BE2C (cell line): ENCODE measurements around the gene MCMBP.

Experiments
- DNase-seq: peaks from one replicate; pipeline ENCODE4 v3.0.0-alpha.2; 2020
- H3K27me3 ChIP-seq: fragments of 250-450 bp; sonication (Bioruptor Pico); 2 replicates; pipeline ENCODE4 v1.5.1; 2020; ENCODE audit warnings: mild to moderate bottlenecking
- H3K36me3 ChIP-seq: fragments of 250-450 bp; sonication (Bioruptor Pico); 2 replicates; pipeline ENCODE4 v1.5.1; 2020; ENCODE audit warnings: mild to moderate bottlenecking
- H3K4me1 ChIP-seq: fragments of 250-450 bp; sonication (Bioruptor Pico); 2 replicates; pipeline ENCODE4 v1.5.1; 2020
- H3K4me3 ChIP-seq: 2 replicates; pipeline ENCODE4 v1.5.1; 2011; ENCODE audit warnings: low read depth, low read length
- H3K9me3 ChIP-seq: fragments of 250-450 bp; sonication (Bioruptor Pico); 2 replicates; pipeline ENCODE4 v1.5.1; 2020
- TF ChIP-seq, protein P1 (sequence below): IDR thresholded peaks from 2 replicates; pipeline ENCODE4 v1.5.1; 2012; ENCODE audit warnings: mild to moderate bottlenecking, low read depth, low read length

The MCMBP gene

GRCh38 chr10:119831656-119832055, 41.0 kb downstream of the MCMBP start:
- peaks cover 77% of the 10 kb centered on the region for H3K36me3 ChIP-seq
- no peaks in the 10 kb centered on the region for H3K4me1 ChIP-seq
- no peak for DNase-seq
- TF ChIP-seq, protein P1, sequence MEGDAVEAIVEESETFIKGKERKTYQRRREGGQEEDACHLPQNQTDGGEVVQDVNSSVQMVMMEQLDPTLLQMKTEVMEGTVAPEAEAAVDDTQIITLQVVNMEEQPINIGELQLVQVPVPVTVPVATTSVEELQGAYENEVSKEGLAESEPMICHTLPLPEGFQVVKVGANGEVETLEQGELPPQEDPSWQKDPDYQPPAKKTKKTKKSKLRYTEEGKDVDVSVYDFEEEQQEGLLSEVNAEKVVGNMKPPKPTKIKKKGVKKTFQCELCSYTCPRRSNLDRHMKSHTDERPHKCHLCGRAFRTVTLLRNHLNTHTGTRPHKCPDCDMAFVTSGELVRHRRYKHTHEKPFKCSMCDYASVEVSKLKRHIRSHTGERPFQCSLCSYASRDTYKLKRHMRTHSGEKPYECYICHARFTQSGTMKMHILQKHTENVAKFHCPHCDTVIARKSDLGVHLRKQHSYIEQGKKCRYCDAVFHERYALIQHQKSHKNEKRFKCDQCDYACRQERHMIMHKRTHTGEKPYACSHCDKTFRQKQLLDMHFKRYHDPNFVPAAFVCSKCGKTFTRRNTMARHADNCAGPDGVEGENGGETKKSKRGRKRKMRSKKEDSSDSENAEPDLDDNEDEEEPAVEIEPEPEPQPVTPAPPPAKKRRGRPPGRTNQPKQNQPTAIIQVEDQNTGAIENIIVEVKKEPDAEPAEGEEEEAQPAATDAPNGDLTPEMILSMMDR, result no peak
- H3K4me3 ChIP-seq, result no peak overlapping the region
- H3K27me3 ChIP-seq, result no peaks in the 10 kb centered on the region
- no peaks in the 10 kb centered on the region for H3K9me3 ChIP-seq

DNA sequence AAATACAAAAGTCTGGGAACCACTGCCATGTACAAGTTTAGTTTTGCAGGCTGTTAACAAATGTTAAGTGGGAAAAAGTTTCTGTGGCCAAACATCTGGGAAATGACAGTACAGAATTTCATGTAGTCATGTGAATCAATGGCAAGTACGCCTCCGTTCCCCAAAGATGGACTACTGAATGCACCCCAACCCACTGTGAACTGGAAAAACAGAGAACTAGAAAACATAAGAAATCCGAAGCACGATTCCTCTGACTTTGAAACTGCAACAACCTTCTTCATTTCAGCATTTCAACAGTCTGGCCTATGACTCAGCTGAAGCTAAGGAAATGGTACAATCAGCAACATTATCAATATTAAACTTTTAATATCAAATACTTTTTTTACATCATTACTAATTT, 41.8 kb downstream of the MCMBP start:
- Histone ChIP-seq H3K4me1 (no peaks in the 10 kb centered on the region), H3K27me3 (no peaks in the 10 kb centered on the region), H3K9me3 (no peaks in the 10 kb centered on the region), H3K4me3 (no peak overlapping the region), H3K36me3 (peaks cover 70% of the 10 kb centered on the region)
- no peak for DNase-seq
- TF ChIP-seq, protein P1, result no peak

DNA sequence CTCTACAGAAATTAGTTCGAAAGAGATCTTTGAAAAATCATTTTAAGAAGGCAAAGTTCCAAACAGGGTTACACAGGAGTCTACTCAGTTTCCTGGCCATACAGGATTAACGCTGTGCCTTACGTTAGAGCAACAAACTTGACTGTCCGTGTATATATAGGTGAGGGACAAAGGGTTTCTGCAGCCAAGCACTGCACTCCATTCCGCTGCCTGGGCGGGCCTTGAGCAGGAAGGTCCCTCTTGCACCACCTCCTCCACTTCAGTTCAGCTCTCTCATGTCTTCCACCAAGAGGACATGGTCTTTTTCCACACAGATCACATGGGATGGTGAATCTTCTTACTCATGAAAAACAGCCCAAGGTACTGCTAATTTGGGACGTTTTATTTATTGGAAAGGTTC, 43.2 kb downstream of the MCMBP start:
- TF ChIP-seq, protein P1, result no peak
- Histone ChIP-seq H3K4me3 (no peak overlapping the region), H3K9me3 (no peaks in the 10 kb centered on the region), H3K36me3 (peaks cover 61% of the 10 kb centered on the region), H3K4me1 (no peaks in the 10 kb centered on the region), H3K27me3 (no peaks in the 10 kb centered on the region)
- DNase-seq, result no peak

DNA sequence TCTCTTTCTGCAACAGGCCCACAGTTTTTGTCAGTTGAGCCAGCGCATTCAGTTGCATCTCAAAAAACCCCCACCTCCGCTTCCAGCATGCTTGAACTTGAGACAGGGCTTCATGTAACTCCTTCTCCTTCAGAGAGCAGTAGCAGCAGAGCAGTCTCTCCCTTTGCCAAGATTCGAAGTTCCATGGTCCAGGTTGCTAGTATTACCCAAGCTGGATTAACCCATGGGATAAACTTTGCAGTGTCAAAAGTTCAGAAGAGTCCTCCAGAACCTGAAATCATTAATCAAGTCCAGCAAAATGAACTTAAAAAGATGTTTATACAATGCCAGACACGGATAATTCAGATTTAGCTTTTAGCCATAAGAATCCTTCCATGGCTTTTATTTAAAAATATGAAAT, 45.2 kb downstream of the MCMBP start:
- H3K27me3 ChIP-seq, result no peaks in the 10 kb centered on the region
- H3K4me1 ChIP-seq, result no peaks in the 10 kb centered on the region
- peaks cover 48% of the 10 kb centered on the region for H3K36me3 ChIP-seq
- no peak for DNase-seq
- no peak overlapping the region for H3K4me3 ChIP-seq
- TF ChIP-seq, protein P1, result no peak
- H3K9me3 ChIP-seq, result no peaks in the 10 kb centered on the region

DNA sequence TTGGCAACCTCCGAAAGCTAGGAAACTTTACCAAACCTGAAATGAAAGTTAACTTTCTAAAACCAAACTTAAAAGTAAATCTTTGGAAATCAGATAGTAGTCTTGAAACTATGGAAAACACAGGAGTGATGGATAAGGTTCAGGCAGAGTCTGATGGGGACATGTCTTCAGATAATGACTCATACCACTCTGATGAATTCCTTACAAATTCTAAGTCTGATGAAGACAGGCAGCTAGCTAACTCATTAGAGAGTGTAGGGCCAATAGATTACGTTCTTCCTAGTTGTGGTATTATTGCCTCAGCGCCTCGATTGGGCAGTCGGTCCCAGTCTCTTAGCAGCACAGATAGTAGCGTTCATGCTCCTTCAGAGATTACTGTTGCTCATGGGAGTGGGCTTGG, 45.9 kb downstream of the MCMBP start:
- H3K27me3 ChIP-seq, result no peaks in the 10 kb centered on the region
- TF ChIP-seq, protein P1, result no peak
- H3K4me1 ChIP-seq, result no peaks in the 10 kb centered on the region
- H3K9me3 ChIP-seq, result no peaks in the 10 kb centered on the region
- H3K4me3 ChIP-seq, result no peak overlapping the region
- peaks cover 41% of the 10 kb centered on the region for H3K36me3 ChIP-seq
- no peak for DNase-seq

DNA sequence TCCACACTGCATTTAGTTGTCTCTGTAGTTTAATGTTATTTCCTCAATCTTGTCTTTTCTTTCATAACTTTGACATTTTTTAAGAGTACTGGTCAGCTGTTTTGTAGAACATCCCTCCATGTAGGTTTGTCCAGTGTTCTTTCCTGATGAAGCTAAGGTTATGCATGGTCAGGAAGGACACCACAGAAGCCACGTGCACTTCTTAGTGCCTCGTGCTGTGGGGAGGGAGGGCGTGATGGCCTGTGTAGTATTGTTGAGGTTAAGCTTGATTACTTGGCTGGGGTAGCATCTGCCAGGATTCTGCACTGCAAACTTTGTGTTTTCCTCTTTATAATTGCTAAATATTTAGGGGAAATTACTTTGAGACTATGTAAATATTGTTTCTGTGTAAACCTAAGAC, 48.3 kb downstream of the MCMBP start:
- TF ChIP-seq, protein P1, result no peak
- peaks cover 16% of the 10 kb centered on the region for H3K36me3 ChIP-seq

More for the DNA sequence above, 48.3 kb downstream of the MCMBP start:
- H3K27me3 ChIP-seq, result no peaks in the 10 kb centered on the region
- no peaks in the 10 kb centered on the region for H3K9me3 ChIP-seq
- DNase-seq, result no peak
- H3K4me1 ChIP-seq, result no peaks in the 10 kb centered on the region
- H3K4me3 ChIP-seq, result no peak overlapping the region
